Nephron (organoid): Measurements from ENCODE around the gene ZHX3.

ENCODE experiments used
- H3K27ac Mint-ChIP-seq, 3 experiments: 2 replicates each; pipeline ENCODE4 v1.8.0; 2020; ENCODE audit warnings: mixed read lengths in 3 of 3, mild to moderate bottlenecking in 2 of 3, moderate library complexity in 1 of 3
- H3K27me3 Mint-ChIP-seq: 2 replicates; pipeline ENCODE4 v1.8.0; 2021; ENCODE audit warnings: low read depth, mild to moderate bottlenecking, moderate library complexity, mixed read lengths
- H3K36me3 Mint-ChIP-seq: 2 replicates; pipeline ENCODE4 v1.8.0; 2020; ENCODE audit warnings: low read depth, mixed read lengths
- H3K4me1 Mint-ChIP-seq: 2 replicates; pipeline ENCODE4 v1.8.0; 2020; ENCODE audit warnings: mixed read lengths
- H3K4me3 Mint-ChIP-seq, 3 experiments: 2 replicates each; pipeline ENCODE4 v1.8.0; 2020; ENCODE audit warnings: mild to moderate bottlenecking in 3 of 3, mixed read lengths in 3 of 3, moderate library complexity in 2 of 3
- H3K9me3 Mint-ChIP-seq: 2 replicates; pipeline ENCODE4 v1.8.0; 2020; ENCODE audit warnings: mixed read lengths
- CTCF ChIP-seq, 3 experiments: fragments of 200-600 bp; sonication (generic); IDR thresholded peaks; one replicate each; pipeline ENCODE4 v1.5.0; 2021; ENCODE audit warnings: antibody characterized with exemption in 3 of 3; ENCODE audit not compliant: unreplicated experiment in 3 of 3

Gene ZHX3

GRCh38 chr20:41187668-41188067 is 129.9 kb downstream of the ZHX3 start:
- no peak for TF ChIP-seq CTCF (IDR thresholded peaks at IDR 0.05; ENCODE audit: unreplicated experiment in 3 of 3)
- Mint-ChIP-seq H3K4me1 (no peaks in the 10 kb centered on the region), H3K9me3 (peaks cover 39% of the 10 kb centered on the region), H3K4me3 (no peak overlapping the region), H3K27me3 (no peaks in the 10 kb centered on the region), H3K27ac (no peak overlapping the region), H3K36me3 (peaks cover 51% of the 10 kb centered on the region)

GRCh38 chr20:41185013-41185757 is 132.3 kb downstream of the ZHX3 start:
- Mint-ChIP-seq H3K36me3 (peaks cover 37% of the 10 kb centered on the region), H3K27me3 (no peaks in the 10 kb centered on the region), H3K27ac (no peak overlapping the region), H3K4me3 (no peak overlapping the region), H3K9me3 (peaks cover 23% of the 10 kb centered on the region), H3K4me1 (no peaks in the 10 kb centered on the region)
- no peak for TF ChIP-seq CTCF (IDR thresholded peaks at IDR 0.05; ENCODE audit: unreplicated experiment in 3 of 3)

GRCh38 chr20:41183831-41184230 is 133.7 kb downstream of the ZHX3 start:
- no peak overlapping the region for H3K4me3 Mint-ChIP-seq
- H3K9me3 Mint-ChIP-seq, result peaks cover 11% of the 10 kb centered on the region
- H3K36me3 Mint-ChIP-seq, result peaks cover 29% of the 10 kb centered on the region
- H3K27me3 Mint-ChIP-seq, result no peaks in the 10 kb centered on the region
- peaks cover 3% of the 10 kb centered on the region for H3K4me1 Mint-ChIP-seq
- no peak overlapping the region for H3K27ac Mint-ChIP-seq
- no peak for TF ChIP-seq CTCF (IDR thresholded peaks at IDR 0.05; ENCODE audit: unreplicated experiment in 3 of 3)

GRCh38 chr20:41183391-41183790 is 134.1 kb downstream of the ZHX3 start:
- H3K27ac Mint-ChIP-seq, result no peak overlapping the region

GRCh38 chr20:41182296-41183212 is 135.0 kb downstream of the ZHX3 start:
- peaks cover 33% of the 10 kb centered on the region for H3K36me3 Mint-ChIP-seq
- no peak overlapping the region for H3K27ac Mint-ChIP-seq
- H3K4me3 Mint-ChIP-seq, result no peak overlapping the region
- peaks cover 1% of the 10 kb centered on the region for H3K9me3 Mint-ChIP-seq
- H3K4me1 Mint-ChIP-seq, result peaks cover 5% of the 10 kb centered on the region
- TF ChIP-seq CTCF (IDR thresholded peaks at IDR 0.05; ENCODE audit: unreplicated experiment in 3 of 3), result no peak
- no peaks in the 10 kb centered on the region for H3K27me3 Mint-ChIP-seq

More at GRCh38 chr20:41183391-41183790, 134.1 kb downstream of the ZHX3 start:
- no peak for TF ChIP-seq CTCF (IDR thresholded peaks at IDR 0.05; ENCODE audit: unreplicated experiment in 3 of 3)
- H3K4me3 Mint-ChIP-seq, result no peak overlapping the region
- H3K4me1 Mint-ChIP-seq, result peaks cover 5% of the 10 kb centered on the region
- peaks cover 6% of the 10 kb centered on the region for H3K9me3 Mint-ChIP-seq
- peaks cover 29% of the 10 kb centered on the region for H3K36me3 Mint-ChIP-seq
- no peaks in the 10 kb centered on the region for H3K27me3 Mint-ChIP-seq
